BLaER1 (cell line): ENCODE results near the gene MAP4K4.

Experiments
- H3K27ac ChIP-seq: shearing (Covaris generic); formaldehyde crosslinking; 2 replicates; pipeline ENCODE4 v1.8.1; 2022
- H3K27me3 ChIP-seq: shearing (Covaris generic); formaldehyde crosslinking; 2 replicates; pipeline ENCODE4 v1.8.1; 2022
- H3K36me3 ChIP-seq: shearing (Covaris generic); formaldehyde crosslinking; 2 replicates; pipeline ENCODE4 v1.8.1; 2022
- H3K4me1 ChIP-seq: shearing (Covaris generic); formaldehyde crosslinking; 2 replicates; pipeline ENCODE4 v1.8.1; 2022
- H3K4me2 ChIP-seq: shearing (Covaris generic); formaldehyde crosslinking; 2 replicates; pipeline ENCODE4 v1.8.1; 2022
- H3K4me3 ChIP-seq: shearing (Covaris generic); formaldehyde crosslinking; 2 replicates; pipeline ENCODE4 v1.8.1; 2022
- H3K9ac ChIP-seq: shearing (Covaris generic); formaldehyde crosslinking; 2 replicates; pipeline ENCODE4 v1.8.1; 2022
- H3K9me3 ChIP-seq: shearing (Covaris generic); formaldehyde crosslinking; 2 replicates; pipeline ENCODE4 v1.8.1; 2022
- H4K20me1 ChIP-seq: shearing (Covaris generic); formaldehyde crosslinking; 2 replicates; pipeline ENCODE4 v1.8.1; 2022
- Cebpa-rat ChIP-seq: shearing (Covaris generic); IDR thresholded peaks from 2 replicates; pipeline ENCODE4 v1.8.1; 2022

Gene MAP4K4

GRCh38 chr2:101676674-101677073 lies 20.8 kb upstream of the MAP4K4 start:
- no peak overlapping the region for H3K9ac ChIP-seq
- H3K4me1 ChIP-seq: no peaks in the 10 kb centered on the region; the same call in 1 of the 2 replicates
- H3K27me3 ChIP-seq: no peaks in the 10 kb centered on the region
- no peak for TF ChIP-seq Cebpa-rat
- no peaks in the 10 kb centered on the region for H4K20me1 ChIP-seq
- no peak overlapping the region for H3K4me3 ChIP-seq
- no peak overlapping the region for H3K4me2 ChIP-seq
- H3K9me3 ChIP-seq: peaks cover 30% of the 10 kb centered on the region
- H3K36me3 ChIP-seq: no peaks in the 10 kb centered on the region
- no peak overlapping the region for H3K27ac ChIP-seq

DNA sequence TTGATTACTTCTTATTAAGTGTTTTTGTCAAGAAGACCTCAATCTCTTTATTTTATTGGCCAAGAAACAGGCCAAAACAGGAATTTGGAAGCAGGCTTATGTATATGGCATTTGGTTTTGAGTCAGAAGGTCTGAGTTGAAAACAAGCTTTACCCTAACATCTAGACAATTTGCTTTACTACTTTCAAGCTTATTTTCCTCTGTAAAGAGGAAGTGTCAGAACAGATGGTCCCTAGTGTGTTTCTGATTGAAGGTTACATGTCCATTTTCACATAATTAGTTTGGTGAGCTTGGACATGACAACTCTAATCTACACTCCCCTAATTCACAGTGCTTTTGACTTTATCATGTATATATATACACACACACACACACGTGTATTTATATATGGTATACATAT lies 19.8 kb upstream of the MAP4K4 start:
- H3K27ac ChIP-seq: no peak overlapping the region
- no peak overlapping the region for H3K4me3 ChIP-seq
- peaks cover 20% of the 10 kb centered on the region for H3K9me3 ChIP-seq
- no peak for TF ChIP-seq Cebpa-rat
- H3K4me2 ChIP-seq: no peak overlapping the region
- H3K36me3 ChIP-seq: no peaks in the 10 kb centered on the region
- no peaks in the 10 kb centered on the region; the same call in 1 of the 2 replicates for H3K4me1 ChIP-seq
- H4K20me1 ChIP-seq: no peaks in the 10 kb centered on the region
- no peak overlapping the region for H3K9ac ChIP-seq
- H3K27me3 ChIP-seq: no peaks in the 10 kb centered on the region

GRCh38 chr2:101678379-101678778 lies 19.1 kb upstream of the MAP4K4 start:
- Histone ChIP-seq H3K4me3 (no peak overlapping the region), H4K20me1 (no peaks in the 10 kb centered on the region), H3K9ac (no peak overlapping the region), H3K4me1 (no peaks in the 10 kb centered on the region; the same call in 1 of the 2 replicates), H3K27ac (no peak overlapping the region), H3K36me3 (no peaks in the 10 kb centered on the region), H3K27me3 (no peaks in the 10 kb centered on the region), H3K4me2 (no peak overlapping the region), H3K9me3 (peaks cover 13% of the 10 kb centered on the region)
- TF ChIP-seq Cebpa-rat: no peak

DNA sequence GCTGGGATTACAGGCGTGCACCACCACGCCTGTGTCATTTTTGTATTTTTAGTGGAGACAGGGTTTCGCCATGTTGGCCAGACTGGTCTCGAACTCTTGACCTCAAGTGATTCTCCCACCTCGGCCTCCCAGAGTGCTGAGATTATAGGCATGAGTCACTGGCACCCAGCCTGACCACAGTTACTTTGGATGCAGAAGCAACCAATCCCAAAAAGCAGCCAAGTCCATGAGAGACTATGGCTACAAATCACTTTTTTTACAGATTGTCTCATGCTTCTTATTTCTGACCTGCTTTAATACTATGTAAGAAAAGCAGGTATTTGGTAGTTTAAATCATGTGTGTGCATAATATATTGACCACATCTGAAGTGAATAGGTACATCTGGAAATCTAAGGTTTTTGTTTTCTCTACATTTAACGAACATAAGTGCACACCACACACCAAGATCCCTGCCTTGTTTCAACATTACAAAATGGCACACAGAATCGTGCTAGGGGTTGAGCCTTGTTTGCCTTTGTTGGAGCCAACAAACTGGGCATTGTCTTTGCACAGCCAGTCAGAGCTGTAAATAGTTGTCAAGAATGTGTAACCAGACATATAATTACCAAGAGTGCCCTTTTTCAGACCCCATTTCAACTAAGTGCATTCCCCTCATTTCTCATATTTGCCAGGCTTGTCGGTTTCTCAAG lies 18.3 kb upstream of the MAP4K4 start:
- no peak for TF ChIP-seq Cebpa-rat
- Histone ChIP-seq H3K27me3 (no peaks in the 10 kb centered on the region), H4K20me1 (no peaks in the 10 kb centered on the region), H3K9ac (no peak overlapping the region), H3K27ac (no peak overlapping the region), H3K9me3 (peaks cover 5% of the 10 kb centered on the region), H3K4me1 (no peaks in the 10 kb centered on the region; the same call in 1 of the 2 replicates), H3K36me3 (no peaks in the 10 kb centered on the region), H3K4me2 (no peak overlapping the region), H3K4me3 (no peak overlapping the region)

GRCh38 chr2:101679801-101680487 lies 17.6 kb upstream of the MAP4K4 start:
- no peaks in the 10 kb centered on the region; the same call in 1 of the 2 replicates for H3K4me1 ChIP-seq
- H4K20me1 ChIP-seq: no peaks in the 10 kb centered on the region
- H3K27me3 ChIP-seq: no peaks in the 10 kb centered on the region
- H3K27ac ChIP-seq: no peak overlapping the region
- H3K9me3 ChIP-seq: no peaks in the 10 kb centered on the region
- H3K4me3 ChIP-seq: no peak overlapping the region
- no peak for TF ChIP-seq Cebpa-rat
- no peak overlapping the region for H3K9ac ChIP-seq
- H3K4me2 ChIP-seq: no peak overlapping the region
- H3K36me3 ChIP-seq: no peaks in the 10 kb centered on the region

DNA sequence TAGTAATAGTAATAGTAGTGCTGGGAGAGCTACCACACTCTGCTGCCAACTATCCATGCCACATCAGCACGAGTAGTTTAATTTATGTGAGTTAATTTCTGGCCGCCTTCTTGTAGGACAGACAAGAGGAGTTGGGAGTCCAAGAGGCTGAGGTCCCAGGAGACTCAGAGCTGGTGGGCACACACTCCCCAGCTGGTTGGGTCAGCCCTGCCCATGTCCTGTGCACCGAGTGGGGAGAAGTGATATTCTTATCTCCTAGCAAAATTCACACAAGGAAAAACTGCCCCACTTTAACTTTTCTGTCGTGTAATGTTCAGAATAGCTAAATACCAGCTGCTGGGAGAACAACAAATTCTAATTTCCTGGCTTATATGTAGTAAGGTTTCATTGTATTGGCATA lies 15.2 kb upstream of the MAP4K4 start:
- H3K4me3 ChIP-seq: no peak overlapping the region
- H3K27ac ChIP-seq: no peak overlapping the region
- H4K20me1 ChIP-seq: no peaks in the 10 kb centered on the region
- no peak overlapping the region for H3K4me2 ChIP-seq
- no peaks in the 10 kb centered on the region for H3K27me3 ChIP-seq
- H3K9me3 ChIP-seq: no peaks in the 10 kb centered on the region
- no peaks in the 10 kb centered on the region; the same call in 1 of the 2 replicates for H3K4me1 ChIP-seq
- no peaks in the 10 kb centered on the region for H3K36me3 ChIP-seq
- TF ChIP-seq Cebpa-rat: no peak
- H3K9ac ChIP-seq: no peak overlapping the region

DNA sequence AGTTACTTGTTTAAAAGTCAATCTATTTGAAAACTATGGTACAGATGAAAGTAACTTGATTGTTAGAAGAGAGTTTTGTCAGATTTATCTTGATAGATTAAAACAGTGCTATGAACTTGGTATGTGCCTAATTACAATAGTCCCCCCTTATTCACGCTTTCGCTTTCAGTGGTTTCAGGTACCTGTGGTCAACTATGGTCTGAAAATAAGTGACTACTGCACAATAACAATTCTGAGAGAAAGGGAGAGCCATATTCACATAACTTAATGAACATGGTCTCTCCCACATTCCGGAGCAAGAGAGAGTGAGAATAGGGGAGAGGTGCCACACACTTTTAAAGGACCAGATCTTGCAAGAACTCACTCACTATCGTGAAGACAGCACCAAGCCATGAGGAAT lies 13.2 kb upstream of the MAP4K4 start:
- Histone ChIP-seq H3K4me3 (no peak overlapping the region), H4K20me1 (no peaks in the 10 kb centered on the region), H3K27ac (no peak overlapping the region), H3K36me3 (no peaks in the 10 kb centered on the region), H3K9ac (no peak overlapping the region), H3K4me1 (no peaks in the 10 kb centered on the region), H3K27me3 (no peaks in the 10 kb centered on the region), H3K9me3 (no peaks in the 10 kb centered on the region), H3K4me2 (no peak overlapping the region)
- TF ChIP-seq Cebpa-rat: no peak

GRCh38 chr2:101688261-101688660 lies 9.2 kb upstream of the MAP4K4 start:
- no peaks in the 10 kb centered on the region for H3K27me3 ChIP-seq
- no peak overlapping the region for H3K27ac ChIP-seq
- no peak overlapping the region for H3K4me2 ChIP-seq
- peaks cover 11% of the 10 kb centered on the region for H3K4me1 ChIP-seq
- no peak overlapping the region for H3K9ac ChIP-seq
- no peak overlapping the region for H3K4me3 ChIP-seq
- H4K20me1 ChIP-seq: no peaks in the 10 kb centered on the region
- no peaks in the 10 kb centered on the region for H3K36me3 ChIP-seq
- no peak for TF ChIP-seq Cebpa-rat
- H3K9me3 ChIP-seq: no peaks in the 10 kb centered on the region

DNA sequence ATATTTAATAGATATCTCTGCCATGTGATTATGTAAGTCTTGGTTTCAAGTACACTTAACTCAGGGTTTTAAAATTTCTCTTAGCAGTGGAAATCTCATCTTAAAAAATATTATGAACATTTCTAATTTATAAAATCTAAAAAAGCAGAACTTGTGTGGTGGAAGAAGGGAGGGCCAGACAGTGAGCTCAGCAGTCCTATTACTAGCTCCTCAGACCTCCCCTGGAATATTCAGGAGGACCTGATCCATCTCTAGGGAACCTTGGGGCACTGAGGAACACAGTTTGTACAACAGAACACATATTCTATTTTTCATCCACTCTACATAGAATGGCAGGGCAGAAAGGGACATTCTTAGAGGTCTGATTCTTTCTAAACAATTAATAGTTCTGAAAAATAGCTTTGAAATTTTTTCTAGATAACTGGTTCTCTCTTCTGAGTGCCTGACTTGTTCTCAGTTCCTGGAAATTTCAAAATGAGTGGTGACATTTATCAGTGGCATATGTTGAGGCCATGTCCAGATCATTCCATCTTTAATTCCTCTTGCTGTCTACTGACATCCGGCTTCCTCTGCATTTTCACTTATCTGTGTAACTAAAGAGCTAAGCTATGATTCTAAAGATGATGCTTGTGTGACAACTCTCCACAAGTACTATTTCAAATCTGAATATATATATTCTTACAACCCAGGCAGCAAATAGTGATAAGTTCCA lies 8.2 kb upstream of the MAP4K4 start:
- Histone ChIP-seq H4K20me1 (no peaks in the 10 kb centered on the region), H3K9ac (no peak overlapping the region), H3K9me3 (0 out of 2 replicates have a peak, but pooled peaks cover 8% of the 10 kb centered on the region), H3K36me3 (no peaks in the 10 kb centered on the region), H3K4me2 (no peak overlapping the region), H3K4me1 (peaks cover 11% of the 10 kb centered on the region), H3K4me3 (no peak overlapping the region), H3K27ac (no peak overlapping the region), H3K27me3 (no peaks in the 10 kb centered on the region)
- TF ChIP-seq Cebpa-rat: no peak
